GM21619 (cell line): ENCODE data around the gene SLC51B.
"Not testable (repeated sequence)": the region's sequence is repeated elsewhere in the genome, so short reads cannot be mapped to it uniquely, and the experiment has no call there.

Source experiments
- ATAC-seq: cut with Tn5 transposase; IDR thresholded peaks from one replicate; pipeline ENCODE4 v1.9.1; 2021; ENCODE audit not compliant: unreplicated experiment

SLC51B gene

DNA sequence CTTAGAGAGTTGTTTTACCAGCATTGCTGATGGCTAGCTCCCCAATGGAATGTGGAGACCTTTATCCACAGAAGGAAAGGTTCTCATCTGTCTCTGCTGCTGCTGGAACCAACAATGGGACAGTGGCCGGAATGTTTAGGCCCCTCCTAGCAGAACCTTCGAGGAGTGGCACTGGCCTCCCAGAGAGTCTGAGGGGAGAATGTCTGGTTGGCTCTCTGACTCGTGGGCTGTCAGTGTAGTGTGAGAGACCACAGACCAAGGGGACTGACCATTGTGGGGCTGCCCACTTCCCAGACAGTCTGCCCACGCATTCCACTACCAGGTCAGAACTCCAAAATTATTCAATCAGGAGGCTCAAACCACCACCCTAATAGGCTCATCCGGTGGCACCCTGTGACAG, 17.5 kb downstream of the SLC51B start:
- no peak for ATAC-seq

DNA sequence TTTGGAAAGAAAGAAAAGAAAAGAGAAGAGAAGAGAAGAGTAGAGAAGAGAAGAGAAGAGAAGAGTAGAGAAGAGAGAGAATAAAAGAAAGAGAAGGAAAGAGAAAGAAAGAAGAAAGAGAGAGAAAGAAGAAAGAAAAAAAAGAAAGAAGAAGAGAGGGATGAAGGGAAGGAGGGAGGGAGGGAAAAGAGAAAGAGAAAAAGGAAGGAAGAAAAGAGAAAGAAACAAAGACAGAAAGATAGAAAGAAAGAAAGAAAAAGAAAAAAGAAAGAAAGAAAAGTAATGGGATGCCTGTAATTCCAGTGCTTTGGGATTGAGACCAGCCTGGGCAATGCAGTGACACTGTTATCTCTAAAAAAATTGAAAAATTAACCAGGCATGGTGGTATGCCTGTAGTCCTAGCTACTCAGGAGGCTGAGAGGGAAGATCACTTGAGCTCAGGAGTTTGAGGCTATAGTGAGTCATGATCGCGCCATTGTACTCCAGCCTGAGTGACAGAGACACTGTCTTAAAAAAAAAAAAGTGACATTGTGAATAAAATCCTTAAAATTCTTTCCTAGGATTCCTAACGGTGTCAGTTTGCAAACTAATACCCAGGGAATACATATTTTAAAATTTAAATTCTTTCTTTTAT, 20.9 kb downstream of the SLC51B start:
- no peak for ATAC-seq

- ATAC-seq, result no peak
Measured at GRCh38 chr15:65066635-65067316, 21.6 kb downstream of the SLC51B start.

GRCh38 chr15:65067317-65067644, 22.1 kb downstream of the SLC51B start:
- no peak for ATAC-seq

DNA sequence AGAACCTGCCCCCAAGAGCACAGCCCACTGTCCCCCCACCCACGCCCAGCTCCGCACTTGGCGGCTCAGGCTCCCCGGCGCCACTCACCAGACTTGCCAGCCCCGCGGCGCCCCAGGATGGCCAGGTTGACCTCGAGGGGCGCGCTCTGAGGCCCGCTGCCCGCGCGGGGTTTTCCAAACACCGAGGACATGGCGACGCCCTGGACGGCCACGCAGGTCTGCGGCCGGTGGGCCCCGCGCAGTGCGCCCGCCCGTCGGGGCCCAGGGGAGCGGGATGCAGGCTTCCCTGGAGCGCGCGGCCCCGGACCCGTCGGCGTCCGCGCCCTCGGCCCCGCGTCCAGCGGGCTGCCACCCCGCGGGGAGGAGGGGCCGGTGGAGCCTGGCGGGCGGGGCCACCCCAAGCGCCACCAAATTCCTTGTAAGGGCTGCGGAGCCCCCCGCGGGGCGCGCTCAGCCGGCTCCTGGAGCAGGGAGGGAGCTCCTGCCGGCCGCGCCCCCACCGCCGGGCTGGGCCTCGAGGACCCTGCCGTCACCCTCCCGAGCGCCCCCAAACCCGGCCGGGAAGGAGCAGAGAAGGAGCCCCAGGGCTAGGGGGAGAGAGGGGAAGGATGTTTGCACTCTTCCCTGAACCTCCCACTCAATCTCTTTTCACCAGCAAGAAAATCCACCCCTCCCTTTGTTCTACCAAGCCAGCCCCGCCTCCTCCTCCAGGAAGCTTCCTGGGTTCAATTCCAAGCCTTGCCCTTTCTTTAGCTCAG, 22.6 kb downstream of the SLC51B start, which contains the start of gene RASL12:
RASL12 (minus strand) TSS at position 347 of the 758 bp plus-strand sequence; CDS start at position 191, 156 bp downstream.
- ATAC-seq, result no peak

- ATAC-seq, result no peak
Measured at GRCh38 chr15:65068403-65068788, 23.2 kb downstream of the SLC51B start.

DNA sequence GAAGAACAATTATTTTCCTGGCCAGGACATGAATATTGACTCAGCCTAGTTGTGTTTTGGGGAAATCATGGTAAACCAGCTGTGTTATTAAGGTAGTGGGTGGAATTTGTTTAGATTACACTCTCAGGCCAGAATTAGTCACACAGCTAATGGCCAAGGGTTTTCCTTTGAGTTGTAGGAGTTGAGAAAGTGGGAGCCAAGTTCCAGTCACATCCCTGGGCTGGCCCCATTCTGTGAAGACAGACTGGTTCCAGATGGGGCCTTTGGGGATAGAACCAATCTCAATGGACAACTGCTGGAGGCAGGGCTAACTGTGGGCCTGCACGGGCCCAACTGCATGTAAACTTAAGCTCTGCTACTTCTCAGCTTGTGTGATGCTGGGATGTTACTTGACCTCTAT, 24.0 kb downstream of the SLC51B start:
- no peak for ATAC-seq

GRCh38 chr15:65069779-65070546, 24.8 kb downstream of the SLC51B start:
- no peak for ATAC-seq

DNA sequence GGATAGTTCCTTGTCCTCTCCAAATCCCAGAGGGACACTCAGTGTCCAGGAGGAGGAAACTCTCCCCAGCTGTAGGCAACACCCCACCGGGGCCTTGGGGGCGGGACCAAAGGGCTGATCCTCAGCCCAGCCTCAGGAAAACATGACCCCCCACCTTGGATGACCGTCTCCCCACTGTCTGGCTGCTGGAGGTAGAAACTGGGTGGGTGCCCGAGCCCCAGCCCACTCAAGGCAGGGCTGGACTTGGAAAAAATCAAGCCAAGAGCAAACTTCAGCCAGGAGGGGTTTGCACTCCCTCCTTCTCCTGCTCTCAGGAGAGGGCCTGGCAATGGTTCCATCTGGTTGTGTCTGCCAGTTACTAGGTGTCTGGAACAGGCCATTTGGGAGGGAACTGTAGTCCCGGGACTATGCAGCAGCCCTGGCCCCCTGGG, 26.2 kb downstream of the SLC51B start:
- no peak for ATAC-seq

GRCh38 chr15:65072027-65072426, 26.8 kb downstream of the SLC51B start:
- ATAC-seq, result no peak

- ATAC-seq, result no peak
Measured at GRCh38 chr15:65072617-65073016, 27.4 kb downstream of the SLC51B start.

GRCh38 chr15:65074946-65075345, 29.8 kb downstream of the SLC51B start:
- not testable (repeated sequence) for ATAC-seq

DNA sequence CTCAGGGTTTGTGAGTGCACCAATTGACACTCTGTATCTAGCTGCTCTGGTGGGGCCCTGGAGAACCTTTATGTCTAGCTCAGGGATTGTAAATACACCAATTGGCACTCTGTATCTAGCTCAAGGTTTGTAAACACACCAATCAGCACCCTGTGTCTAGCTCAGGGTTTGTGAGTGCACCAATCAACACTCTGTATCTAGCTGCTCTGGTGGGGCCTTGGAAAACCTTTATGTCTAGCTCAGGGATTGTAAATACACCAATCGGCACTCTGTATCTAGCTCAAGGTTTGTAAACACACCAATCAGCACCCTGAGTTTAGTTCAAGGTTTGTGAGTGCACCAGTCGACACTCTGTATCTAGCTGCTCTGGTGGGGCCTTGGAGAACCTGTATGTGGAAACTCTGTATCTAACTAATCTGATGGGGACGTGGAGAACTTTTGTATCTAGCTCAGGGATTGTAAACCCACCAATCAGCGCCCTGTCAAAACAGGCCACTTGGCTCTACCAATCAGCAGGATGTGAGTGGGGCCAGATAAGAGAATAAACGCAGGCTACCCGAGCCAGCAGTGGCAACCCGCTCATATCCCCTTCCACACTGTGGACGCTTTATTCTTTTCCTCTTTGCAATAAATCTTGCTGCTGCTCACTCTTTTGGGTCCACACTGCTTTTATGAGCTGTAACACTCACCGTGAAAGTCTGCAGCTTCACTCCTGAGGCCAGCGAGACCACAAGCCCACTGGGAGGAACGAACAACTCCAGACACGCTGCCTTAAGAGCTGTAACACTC, 30.6 kb downstream of the SLC51B start:
- ATAC-seq, result not testable (repeated sequence)

DNA sequence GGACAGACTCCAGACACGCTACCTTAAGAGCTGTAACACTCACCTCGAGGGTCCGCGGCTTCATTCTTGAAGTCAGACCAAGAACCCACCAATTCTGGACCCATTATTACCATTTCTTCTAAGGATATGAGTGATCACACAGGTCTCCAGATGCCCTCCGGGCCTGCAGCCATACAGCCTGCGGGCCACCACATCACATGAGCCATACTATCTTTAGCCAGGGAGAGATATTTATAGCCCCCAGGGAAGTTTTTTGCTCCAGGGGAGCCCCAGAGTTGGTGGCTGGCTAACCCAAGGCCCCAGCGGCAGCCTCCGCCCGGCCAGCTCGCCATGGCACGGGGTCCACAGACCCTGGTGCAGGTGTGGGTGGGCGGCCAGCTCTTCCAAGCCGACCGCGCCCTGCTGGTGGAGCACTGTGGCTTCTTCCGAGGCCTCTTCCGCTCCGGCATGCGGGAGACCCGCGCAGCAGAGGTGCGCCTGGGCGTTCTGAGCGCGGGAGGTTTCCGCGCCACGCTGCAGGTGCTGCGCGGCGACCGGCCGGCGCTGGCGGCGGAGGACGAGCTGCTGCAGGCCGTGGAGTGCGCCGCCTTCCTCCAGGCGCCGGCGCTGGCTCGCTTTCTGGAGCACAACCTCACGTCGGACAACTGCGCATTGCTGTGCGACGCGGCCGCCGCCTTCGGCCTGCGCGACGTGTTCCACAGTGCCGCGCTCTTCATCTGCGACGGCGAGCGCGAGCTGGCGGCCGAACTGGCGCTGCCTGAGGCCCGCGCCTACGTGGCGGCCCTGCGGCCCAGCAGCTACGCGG, 31.5 kb downstream of the SLC51B start, which contains the start of gene KBTBD13:
KBTBD13 (plus strand) TSS at position 261 of the 805 bp plus-strand sequence; CDS start at position 331, 70 bp downstream.
- ATAC-seq, result no peak

DNA sequence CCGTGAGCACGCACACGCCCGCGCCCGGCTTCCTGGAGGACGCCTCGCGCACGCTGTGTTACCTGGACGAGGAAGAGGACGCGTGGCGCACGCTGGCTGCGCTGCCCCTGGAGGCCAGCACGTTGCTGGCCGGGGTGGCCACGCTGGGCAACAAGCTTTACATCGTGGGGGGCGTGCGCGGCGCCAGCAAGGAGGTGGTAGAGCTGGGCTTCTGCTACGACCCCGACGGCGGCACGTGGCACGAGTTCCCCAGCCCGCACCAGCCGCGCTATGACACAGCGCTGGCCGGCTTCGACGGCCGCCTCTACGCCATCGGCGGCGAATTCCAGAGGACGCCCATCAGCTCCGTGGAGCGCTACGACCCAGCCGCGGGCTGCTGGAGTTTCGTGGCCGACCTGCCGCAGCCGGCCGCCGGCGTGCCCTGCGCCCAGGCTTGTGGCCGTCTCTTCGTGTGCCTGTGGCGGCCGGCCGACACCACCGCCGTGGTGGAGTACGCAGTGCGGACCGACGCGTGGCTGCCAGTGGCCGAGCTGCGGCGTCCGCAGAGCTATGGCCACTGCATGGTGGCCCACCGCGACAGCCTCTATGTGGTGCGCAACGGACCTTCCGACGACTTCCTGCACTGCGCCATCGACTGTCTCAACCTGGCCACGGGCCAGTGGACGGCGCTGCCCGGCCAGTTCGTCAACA, 32.2 kb downstream of the SLC51B start:
- ATAC-seq, result no peak

- ATAC-seq, result no peak
Measured at GRCh38 chr15:65077981-65078352, 32.8 kb downstream of the SLC51B start.

DNA sequence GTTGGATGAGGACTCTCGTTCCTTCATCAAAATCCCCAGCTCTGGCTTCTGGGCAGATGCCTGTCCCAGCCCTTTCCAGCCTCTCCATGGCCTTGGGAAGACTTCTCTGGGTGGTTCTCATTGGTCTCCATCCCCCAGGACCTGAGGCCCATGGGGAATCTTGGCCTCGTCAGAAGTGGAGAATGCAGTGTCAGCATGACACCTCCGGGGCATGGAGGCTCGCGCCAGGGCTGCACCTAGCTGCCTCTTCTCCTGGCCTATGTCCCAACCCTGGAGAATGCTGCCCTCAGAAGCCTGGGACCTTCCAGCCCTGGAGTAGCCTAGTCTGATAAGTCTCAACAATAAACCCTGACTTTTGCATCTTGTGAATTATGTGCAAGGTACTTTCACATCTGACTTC, 34.4 kb downstream of the SLC51B start:
- no peak for ATAC-seq

DNA sequence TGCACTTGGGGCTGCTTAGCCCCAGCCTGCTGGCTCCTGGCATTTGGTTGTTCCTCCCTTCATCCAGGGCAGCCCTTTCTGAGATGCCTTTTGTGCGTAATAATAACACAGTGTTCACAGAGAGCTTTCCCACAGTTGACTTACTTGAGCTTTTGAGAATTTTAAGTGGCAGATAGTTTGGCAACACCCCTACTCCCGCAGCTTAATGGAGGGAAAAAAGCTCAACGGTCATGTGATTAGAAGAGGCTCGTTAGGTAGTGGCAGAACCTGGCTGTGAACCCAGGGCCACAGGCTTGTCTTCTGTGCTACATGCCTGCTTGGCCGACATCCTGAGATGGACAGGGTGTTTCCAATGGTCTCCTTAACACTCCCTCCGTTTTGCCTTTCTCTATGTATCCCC, 36.1 kb downstream of the SLC51B start:
- ATAC-seq, result no peak

DNA sequence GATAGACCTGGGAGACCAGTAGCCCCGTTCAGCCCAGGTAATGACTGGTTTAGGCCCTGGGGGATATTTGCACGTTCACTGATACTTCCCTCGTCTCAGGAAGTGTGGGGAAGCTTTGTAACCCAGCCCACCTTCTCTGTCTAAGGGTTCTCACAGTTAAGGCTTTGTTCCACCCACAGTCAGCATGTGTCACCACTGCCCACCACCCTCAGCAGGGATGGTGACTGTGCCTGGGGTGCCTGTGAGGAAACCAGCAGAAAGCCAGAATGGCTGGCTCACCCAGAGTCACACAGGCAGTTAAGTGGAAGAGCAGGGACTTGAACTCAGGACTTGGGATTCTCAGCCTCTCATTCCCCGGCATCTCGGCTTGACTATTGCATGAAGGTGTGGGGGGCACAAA, 36.6 kb downstream of the SLC51B start:
- ATAC-seq, result no peak
